ENCODE measurements around the gene FNIP2.

FNIP2 gene

DNA sequence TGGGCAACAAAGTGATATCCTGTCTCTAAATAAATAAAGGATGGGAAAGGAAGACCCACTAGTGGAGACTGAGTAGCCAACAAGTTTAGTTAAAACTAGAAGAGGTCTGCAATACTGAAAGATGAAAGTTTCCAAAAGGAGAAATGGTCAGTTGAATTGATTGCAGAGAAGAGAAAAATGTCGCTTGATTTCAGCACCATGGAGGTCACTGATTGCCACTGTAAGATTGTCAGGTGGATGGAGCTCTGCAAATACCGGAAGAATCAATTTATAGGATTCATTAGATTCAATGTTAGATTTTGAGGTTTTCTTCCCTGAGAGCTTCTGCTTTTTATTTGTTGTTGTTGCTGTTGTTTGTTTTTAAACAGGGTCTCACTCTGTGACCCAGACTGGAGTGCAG, 5.4 kb upstream of the FNIP2 start:
- H2AFZ ChIP-seq (ENCODE audit: low read depth, low read length): no peak overlapping the region
- no peak overlapping the region for H3K4me3 ChIP-seq (ENCODE audit: low read depth in 1 of 2, low read length in 2 of 2)
- no peaks in the 10 kb centered on the region for H3K27me3 ChIP-seq (ENCODE audit: insufficient read depth, low read length, poor library complexity)
- no peaks in the 10 kb centered on the region for H3K9me3 ChIP-seq (ENCODE audit: insufficient read depth, low read length, severe bottlenecking)
- TF ChIP-seq, protein P1, sequence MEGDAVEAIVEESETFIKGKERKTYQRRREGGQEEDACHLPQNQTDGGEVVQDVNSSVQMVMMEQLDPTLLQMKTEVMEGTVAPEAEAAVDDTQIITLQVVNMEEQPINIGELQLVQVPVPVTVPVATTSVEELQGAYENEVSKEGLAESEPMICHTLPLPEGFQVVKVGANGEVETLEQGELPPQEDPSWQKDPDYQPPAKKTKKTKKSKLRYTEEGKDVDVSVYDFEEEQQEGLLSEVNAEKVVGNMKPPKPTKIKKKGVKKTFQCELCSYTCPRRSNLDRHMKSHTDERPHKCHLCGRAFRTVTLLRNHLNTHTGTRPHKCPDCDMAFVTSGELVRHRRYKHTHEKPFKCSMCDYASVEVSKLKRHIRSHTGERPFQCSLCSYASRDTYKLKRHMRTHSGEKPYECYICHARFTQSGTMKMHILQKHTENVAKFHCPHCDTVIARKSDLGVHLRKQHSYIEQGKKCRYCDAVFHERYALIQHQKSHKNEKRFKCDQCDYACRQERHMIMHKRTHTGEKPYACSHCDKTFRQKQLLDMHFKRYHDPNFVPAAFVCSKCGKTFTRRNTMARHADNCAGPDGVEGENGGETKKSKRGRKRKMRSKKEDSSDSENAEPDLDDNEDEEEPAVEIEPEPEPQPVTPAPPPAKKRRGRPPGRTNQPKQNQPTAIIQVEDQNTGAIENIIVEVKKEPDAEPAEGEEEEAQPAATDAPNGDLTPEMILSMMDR (IDR thresholded peaks at IDR 0.05; ENCODE audit: borderline replicate concordance, extremely low read depth, low read length, poor library complexity, severe bottlenecking): no peak
- no peak for TF ChIP-seq EZH2 (IDR thresholded peaks at IDR 0.05; ENCODE audit: borderline replicate concordance, low read depth, low read length, severe bottlenecking)
- no peaks in the 10 kb centered on the region for H3K36me3 ChIP-seq (ENCODE audit: insufficient read depth, low read length)
- no peak for ATAC-seq (ENCODE audit: insufficient read depth, low read depth)
- no peaks in the 10 kb centered on the region for H4K20me1 ChIP-seq (ENCODE audit: insufficient read depth, low read length)
- H3K27ac ChIP-seq (ENCODE audit: low read length): no peak overlapping the region
- H3K4me2 ChIP-seq (ENCODE audit: insufficient read depth, low read length): no peak overlapping the region
- no peak overlapping the region for H3K9ac ChIP-seq (ENCODE audit: low read depth, low read length)
- no peaks in the 10 kb centered on the region for H3K4me1 ChIP-seq (ENCODE audit: insufficient read depth, low read length)
- H3K79me2 ChIP-seq (ENCODE audit: insufficient read depth, low read length): no peaks in the 10 kb centered on the region
- no peak for DNase-seq

DNA sequence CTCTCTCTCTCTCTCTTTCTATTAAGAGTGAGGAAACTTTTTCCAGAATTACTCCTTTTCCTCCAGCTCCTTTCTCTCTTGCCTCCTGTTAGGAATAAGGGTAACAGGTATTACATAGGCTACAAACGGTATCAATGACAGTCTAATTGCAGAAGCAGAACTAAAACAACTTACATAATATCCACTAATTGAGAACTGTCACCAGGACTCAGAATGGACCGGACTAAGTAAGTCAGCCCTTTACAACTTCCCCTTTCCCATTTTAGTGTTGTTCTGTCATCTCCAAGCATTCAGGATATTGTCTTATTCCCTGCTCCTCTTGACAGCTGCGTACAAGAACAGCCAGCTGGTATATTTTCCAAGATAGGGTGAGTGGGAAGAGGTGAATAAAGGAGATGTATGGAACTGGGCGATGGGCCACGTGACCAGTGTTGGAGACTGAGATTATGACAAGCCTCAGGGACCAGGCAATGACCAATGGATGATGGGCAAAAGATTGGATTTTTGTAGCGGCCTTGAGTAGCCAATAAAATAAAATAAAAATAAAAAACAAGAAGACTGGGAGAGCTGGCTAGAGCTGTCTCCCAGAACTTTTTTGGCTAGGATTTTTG, 2.3 kb upstream of the FNIP2 start:
- no peak for ATAC-seq (ENCODE audit: insufficient read depth, low read depth)
- Histone ChIP-seq H4K20me1 (ENCODE audit: insufficient read depth, low read length) (no peaks in the 10 kb centered on the region), H3K27me3 (ENCODE audit: insufficient read depth, low read length, poor library complexity) (no peaks in the 10 kb centered on the region), H3K9ac (ENCODE audit: low read depth, low read length) (no peak overlapping the region), H3K4me2 (ENCODE audit: insufficient read depth, low read length) (no peak overlapping the region), H3K79me2 (ENCODE audit: insufficient read depth, low read length) (no peaks in the 10 kb centered on the region), H3K4me3 (ENCODE audit: low read depth in 1 of 2, low read length in 2 of 2) (no peak overlapping the region), H3K4me1 (ENCODE audit: insufficient read depth, low read length) (no peaks in the 10 kb centered on the region), H3K27ac (ENCODE audit: low read length) (no peak overlapping the region), H3K36me3 (ENCODE audit: insufficient read depth, low read length) (no peaks in the 10 kb centered on the region), H2AFZ (ENCODE audit: low read depth, low read length) (no peak overlapping the region), H3K9me3 (ENCODE audit: insufficient read depth, low read length, severe bottlenecking) (no peaks in the 10 kb centered on the region)
- no peak for DNase-seq
- no peak for TF ChIP-seq EZH2 (IDR thresholded peaks at IDR 0.05; ENCODE audit: borderline replicate concordance, low read depth, low read length, severe bottlenecking)
- TF ChIP-seq, protein P1 (IDR thresholded peaks at IDR 0.05; ENCODE audit: borderline replicate concordance, extremely low read depth, low read length, poor library complexity, severe bottlenecking): no peak

DNA sequence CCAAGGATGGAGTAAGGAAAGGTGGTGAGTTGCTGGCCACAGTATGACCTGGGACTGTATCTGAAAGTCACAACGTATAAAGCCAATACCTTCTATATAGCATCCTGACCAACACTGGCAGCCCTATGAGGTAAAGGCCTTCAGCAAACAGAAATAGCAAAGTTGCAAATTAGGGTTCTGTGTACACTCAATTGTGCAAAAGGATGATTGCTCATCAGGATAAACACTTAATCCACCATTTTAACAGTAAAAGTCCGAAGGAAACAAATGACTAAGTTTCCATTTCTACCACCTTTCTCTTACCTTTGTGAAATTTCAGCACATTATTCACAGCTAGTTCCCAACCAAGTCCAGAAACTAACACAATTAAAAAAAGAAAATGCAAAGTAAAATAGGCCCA, 1.4 kb upstream of the FNIP2 start:
- H3K27ac ChIP-seq (ENCODE audit: low read length): no peak overlapping the region
- H3K9ac ChIP-seq (ENCODE audit: low read depth, low read length): no peak overlapping the region
- no peak overlapping the region for H3K4me2 ChIP-seq (ENCODE audit: insufficient read depth, low read length)
- no peak overlapping the region for H3K4me3 ChIP-seq (ENCODE audit: low read depth in 1 of 2, low read length in 2 of 2)
- DNase-seq: no peak
- ATAC-seq (ENCODE audit: insufficient read depth, low read depth): no peak
- TF ChIP-seq EZH2 (IDR thresholded peaks at IDR 0.05; ENCODE audit: borderline replicate concordance, low read depth, low read length, severe bottlenecking): no peak
- TF ChIP-seq, protein P1 (IDR thresholded peaks at IDR 0.05; ENCODE audit: borderline replicate concordance, extremely low read depth, low read length, poor library complexity, severe bottlenecking): no peak
- H3K36me3 ChIP-seq (ENCODE audit: insufficient read depth, low read length): no peaks in the 10 kb centered on the region
- no peaks in the 10 kb centered on the region for H3K9me3 ChIP-seq (ENCODE audit: insufficient read depth, low read length, severe bottlenecking)
- H3K4me1 ChIP-seq (ENCODE audit: insufficient read depth, low read length): no peaks in the 10 kb centered on the region
- no peaks in the 10 kb centered on the region for H3K79me2 ChIP-seq (ENCODE audit: insufficient read depth, low read length)
- H4K20me1 ChIP-seq (ENCODE audit: insufficient read depth, low read length): no peaks in the 10 kb centered on the region
- H3K27me3 ChIP-seq (ENCODE audit: insufficient read depth, low read length, poor library complexity): no peaks in the 10 kb centered on the region
- no peak overlapping the region for H2AFZ ChIP-seq (ENCODE audit: low read depth, low read length)
